Nucleus accumbens (tissue), 56 donors: ENCODE measurements around the gene DHDH.

Source experiments
- DNase-seq, 56 donors: peaks; one replicate each; lab custom pipeline; 2025; lab: John Stamatoyannopoulos, UW

DHDH gene

GRCh38 chr19:48989701-48990291, 56.3 kb downstream of the DHDH start:
- peak in 12 of 56 donors; percentile 4 to 38 (median 18) for DNase-seq

GRCh38 chr19:48990400-48990799, 56.9 kb downstream of the DHDH start:
- DNase-seq, result no peak

GRCh38 chr19:48991011-48991609, 57.6 kb downstream of the DHDH start:
- DNase-seq, result no peak

- DNase-seq, result peak in 13 of 56 donors; percentile 15 to 44 (median 32)
Measured at GRCh38 chr19:48991873-48992580, 58.5 kb downstream of the DHDH start.

GRCh38 chr19:48992581-48993174, 59.2 kb downstream of the DHDH start:
- peak in 15 of 56 donors; percentile 42 to 65 (median 52) for DNase-seq

- DNase-seq, result peak; percentile 81 to 100 (median 99)
Measured at GRCh38 chr19:48993175-48994034, 59.9 kb downstream of the DHDH start, which contains the start of the genes GYS1 and RUVBL2. Gene GYS1 (minus strand): TSS chr19:48993309. CDS start chr19:48993112, 197 bp downstream. Gene RUVBL2 (plus strand): TSS chr19:48993887. CDS start chr19:48993912, 25 bp downstream.

GRCh38 chr19:48994035-48994386, 60.5 kb downstream of the DHDH start:
- peak in 4 of 56 donors; percentile 51 to 70 (median 54) for DNase-seq
